GM23338 (cell line): ENCODE data around the gene ASB2. TPM values are rescaled to one million over a fixed set of nuclear protein-coding genes. Genes with fewer than 3 reads are reported as not detected.

ENCODE experiments used
- ATAC-seq: fragments of 200-7000 bp; cut with Tn5 transposase; 3 replicates; pipeline ENCODE4 v1.9.1; 2020
- DNase-seq: peaks from one replicate; pipeline ENCODE4 v3.0.0-alpha.2; 2015; ENCODE audit warnings: low spot score
- H2AFZ ChIP-seq: fragments of 200-600 bp; sonication (generic); 2 replicates; pipeline ENCODE4 v1.8.0; 2016; ENCODE audit warnings: antibody characterized with exemption, mild to moderate bottlenecking, moderate library complexity
- H3F3A ChIP-seq: fragments of 200-600 bp; sonication (generic); replicated peaks from 2 replicates; pipeline ENCODE4 v1.8.0; 2017; ENCODE audit warnings: antibody characterized with exemption, mixed run types, low read depth
- H3K27ac ChIP-seq: fragments of 200-600 bp; sonication (generic); 2 replicates; pipeline ENCODE4 v1.6.1; 2016; ENCODE audit warnings: low read depth
- H3K27me3 ChIP-seq: fragments of 200-600 bp; sonication (generic); 2 replicates; pipeline ENCODE4 v1.8.0; 2016; ENCODE audit warnings: mild to moderate bottlenecking, mixed run types, moderate library complexity; ENCODE audit not compliant: insufficient read depth
- H3K36me3 ChIP-seq: fragments of 200-600 bp; sonication (generic); 2 replicates; pipeline ENCODE4 v1.8.0; 2016; ENCODE audit warnings: mild to moderate bottlenecking; ENCODE audit not compliant: insufficient read depth
- H3K4me1 ChIP-seq: fragments of 200-600 bp; sonication (generic); 2 replicates; pipeline ENCODE4 v1.8.0; 2016; ENCODE audit warnings: mild to moderate bottlenecking, moderate library complexity; ENCODE audit not compliant: insufficient read depth
- H3K4me2 ChIP-seq: fragments of 200-600 bp; sonication (generic); 2 replicates; pipeline ENCODE4 v1.7.1; 2017; ENCODE audit warnings: mixed run types
- H3K4me3 ChIP-seq: fragments of 200-600 bp; sonication (generic); 2 replicates; pipeline ENCODE4 v1.6.1; 2016; ENCODE audit warnings: mixed run types
- H3K79me2 ChIP-seq: fragments of 200-600 bp; sonication (generic); replicated peaks from 2 replicates; pipeline ENCODE4 v1.8.0; 2017; ENCODE audit warnings: mild to moderate bottlenecking; ENCODE audit not compliant: insufficient read depth
- H3K9me2 ChIP-seq: fragments of 200-600 bp; sonication (generic); 2 replicates; pipeline ENCODE4 v1.8.0; 2017; ENCODE audit not compliant: insufficient read depth
- H4K20me1 ChIP-seq: fragments of 200-600 bp; sonication (generic); replicated peaks from 2 replicates; pipeline ENCODE4 v1.8.0; 2017; ENCODE audit warnings: mild to moderate bottlenecking; ENCODE audit not compliant: insufficient read depth
- H3K27ac Mint-ChIP-seq: 2 replicates; pipeline ENCODE4 v1.8.0; 2020; ENCODE audit warnings: inconsistent platforms, mild to moderate bottlenecking, moderate library complexity, mixed read lengths
- H3K27me3 Mint-ChIP-seq: 3 replicates; pipeline ENCODE4 v1.8.0; 2022; ENCODE audit warnings: low read depth, mild to moderate bottlenecking, moderate library complexity, mixed read lengths, inconsistent platforms; ENCODE audit not compliant: insufficient read depth, poor library complexity
- H3K36me3 Mint-ChIP-seq: 3 replicates; pipeline ENCODE4 v1.8.0; 2021; ENCODE audit warnings: low read depth, mild to moderate bottlenecking, inconsistent platforms, moderate library complexity, mixed read lengths
- H3K4me1 Mint-ChIP-seq: 3 replicates; pipeline ENCODE4 v1.8.0; 2020; ENCODE audit warnings: mild to moderate bottlenecking, inconsistent platforms, mixed read lengths
- H3K4me3 Mint-ChIP-seq: 3 replicates; pipeline ENCODE4 v1.8.0; 2021; ENCODE audit warnings: moderate library complexity, mild to moderate bottlenecking, inconsistent platforms, mixed read lengths
- H3K9me3 Mint-ChIP-seq: 3 replicates; pipeline ENCODE4 v1.8.0; 2020; ENCODE audit warnings: moderate library complexity, mild to moderate bottlenecking, inconsistent platforms, mixed read lengths
- EZH2phosphoT487 ChIP-seq: fragments of 200-600 bp; sonication (generic); IDR thresholded peaks from one replicate; pipeline ENCODE4 v1.8.1; 2018; ENCODE audit warnings: antibody characterized with exemption; ENCODE audit not compliant: unreplicated experiment
- JUNB ChIP-seq: IDR thresholded peaks from one replicate; pipeline ENCODE4 v1.6.1; 2016; ENCODE audit warnings: antibody characterized with exemption; ENCODE audit not compliant: unreplicated experiment
- NANOG ChIP-seq: IDR thresholded peaks from 2 replicates; pipeline ENCODE4 v1.6.1; 2016; ENCODE audit warnings: antibody characterized with exemption, borderline replicate concordance
- POLR2AphosphoS5 ChIP-seq: IDR thresholded peaks from 2 replicates; pipeline ENCODE4 v1.6.1; 2016; ENCODE audit warnings: antibody characterized with exemption, low read depth
- STAT1 ChIP-seq: IDR thresholded peaks from one replicate; pipeline ENCODE4 v1.6.1; 2016; ENCODE audit warnings: antibody characterized with exemption; ENCODE audit not compliant: unreplicated experiment
- ZNF114 ChIP-seq: fragments of 250-450 bp; sonication (Bioruptor Pico); IDR thresholded peaks from 2 replicates; pipeline ENCODE4 v1.5.0; 2020; ENCODE audit warnings: mild to moderate bottlenecking, moderate library complexity
- ZNF462 ChIP-seq: fragments of 250-450 bp; sonication (Bioruptor Pico); IDR thresholded peaks from 2 replicates; pipeline ENCODE4 v1.5.0; 2020; ENCODE audit warnings: mild to moderate bottlenecking, moderate library complexity
- polyA plus RNA-seq: library from polyadenylated mRNA; unstranded; fragments of >200 nt; fragmentation: Nextera tagmentation; extraction: Ambion mirVana; gene quantifications from 2 replicates; pipeline ENCODE4 v1.2.1, GENCODE V29; 2016
- total RNA-seq: library from RNA; depleted of rRNA; stranded (reverse); fragments of >200 nt; shearing (Covaris generic); gene quantifications from 2 replicates; pipeline ENCODE4 v1.2.3, GENCODE V29; 2014
- TF ChIP-seq, protein P1 (sequence below): IDR thresholded peaks from one replicate; pipeline ENCODE4 v1.6.1; 2018; ENCODE audit warnings: antibody characterized with exemption; ENCODE audit not compliant: unreplicated experiment
- TF ChIP-seq, protein P2 (sequence below): IDR thresholded peaks from 2 replicates; pipeline ENCODE4 v1.6.1; 2016; ENCODE audit warnings: antibody characterized with exemption
- TF ChIP-seq, protein P3 (sequence below), 2 experiments: fragments of 200-600 bp in 1 of 2; sonication (generic) in 1 of 2; conservative IDR thresholded peaks; 2 replicates each; pipeline versions ENCODE4 v1.5.1 to v1.6.1; 2016 to 2017; ENCODE audit warnings: antibody characterized with exemption in 2 of 2, low read depth in 2 of 2, mild to moderate bottlenecking in 2 of 2, moderate library complexity in 1 of 2

ASB2 gene
- total and polyA plus RNA-seq, 2 experiments from 2014 or later: 1.2 to 1.7 TPM

DNA sequence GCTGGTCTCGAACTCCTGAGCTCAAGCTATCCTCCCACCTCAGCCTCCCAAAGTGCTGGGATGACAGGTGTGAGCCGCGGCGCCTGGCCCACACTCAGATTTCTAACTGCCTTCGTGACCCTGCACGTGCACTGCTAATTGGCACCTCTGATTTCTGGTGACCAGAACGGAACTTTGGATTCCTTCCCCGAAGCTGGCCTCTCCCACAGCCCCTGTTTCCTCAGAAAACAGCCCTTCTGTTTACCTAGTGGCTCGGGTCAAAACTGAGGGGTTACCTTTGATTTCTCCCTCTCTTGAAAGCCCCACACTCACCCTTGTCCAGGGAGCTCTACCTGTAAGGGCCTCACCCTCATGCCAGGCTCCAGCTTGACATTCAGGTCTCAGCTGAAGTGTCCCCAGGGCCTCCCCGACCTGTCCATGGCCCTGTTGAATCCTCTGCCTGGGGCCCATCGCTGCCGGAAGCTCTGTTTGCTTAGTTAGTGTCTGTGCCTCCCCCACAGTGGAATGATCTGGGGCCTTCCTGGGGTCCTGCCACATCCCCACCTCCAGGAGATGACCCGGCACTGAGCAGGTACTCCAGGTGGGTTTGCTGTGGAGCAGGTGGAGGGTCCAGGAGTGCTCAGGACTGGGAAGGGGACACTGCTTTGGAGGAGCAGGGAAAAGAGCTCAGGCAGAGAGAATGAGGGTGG, 73.6 kb downstream of the ASB2 start:
- Mint-ChIP-seq H3K27ac (no peak overlapping the region), H3K4me3 (no peak overlapping the region), H3K4me1 (peaks cover 16% of the 10 kb centered on the region; the same call in 2 of the 3 replicates), H3K27me3 (peaks cover 5% of the 10 kb centered on the region), H3K9me3 (no peaks in the 10 kb centered on the region; the same call in 1 of the 3 replicates), H3K36me3 (no peaks in the 10 kb centered on the region)
- H3K4me3 ChIP-seq: no peak overlapping the region
- no peak overlapping the region; the same call in 1 of the 2 replicates for H2AFZ ChIP-seq
- H4K20me1 ChIP-seq: no peaks in the 10 kb centered on the region
- TF ChIP-seq ZNF114 (CRISPR knock-in tag) (no peak), ZNF462 (no peak), POLR2AphosphoS5 (no peak), NANOG (no peak), EZH2phosphoT487 (no peak), STAT1 (no peak), JUNB (no peak)
- TF ChIP-seq, protein P1, sequence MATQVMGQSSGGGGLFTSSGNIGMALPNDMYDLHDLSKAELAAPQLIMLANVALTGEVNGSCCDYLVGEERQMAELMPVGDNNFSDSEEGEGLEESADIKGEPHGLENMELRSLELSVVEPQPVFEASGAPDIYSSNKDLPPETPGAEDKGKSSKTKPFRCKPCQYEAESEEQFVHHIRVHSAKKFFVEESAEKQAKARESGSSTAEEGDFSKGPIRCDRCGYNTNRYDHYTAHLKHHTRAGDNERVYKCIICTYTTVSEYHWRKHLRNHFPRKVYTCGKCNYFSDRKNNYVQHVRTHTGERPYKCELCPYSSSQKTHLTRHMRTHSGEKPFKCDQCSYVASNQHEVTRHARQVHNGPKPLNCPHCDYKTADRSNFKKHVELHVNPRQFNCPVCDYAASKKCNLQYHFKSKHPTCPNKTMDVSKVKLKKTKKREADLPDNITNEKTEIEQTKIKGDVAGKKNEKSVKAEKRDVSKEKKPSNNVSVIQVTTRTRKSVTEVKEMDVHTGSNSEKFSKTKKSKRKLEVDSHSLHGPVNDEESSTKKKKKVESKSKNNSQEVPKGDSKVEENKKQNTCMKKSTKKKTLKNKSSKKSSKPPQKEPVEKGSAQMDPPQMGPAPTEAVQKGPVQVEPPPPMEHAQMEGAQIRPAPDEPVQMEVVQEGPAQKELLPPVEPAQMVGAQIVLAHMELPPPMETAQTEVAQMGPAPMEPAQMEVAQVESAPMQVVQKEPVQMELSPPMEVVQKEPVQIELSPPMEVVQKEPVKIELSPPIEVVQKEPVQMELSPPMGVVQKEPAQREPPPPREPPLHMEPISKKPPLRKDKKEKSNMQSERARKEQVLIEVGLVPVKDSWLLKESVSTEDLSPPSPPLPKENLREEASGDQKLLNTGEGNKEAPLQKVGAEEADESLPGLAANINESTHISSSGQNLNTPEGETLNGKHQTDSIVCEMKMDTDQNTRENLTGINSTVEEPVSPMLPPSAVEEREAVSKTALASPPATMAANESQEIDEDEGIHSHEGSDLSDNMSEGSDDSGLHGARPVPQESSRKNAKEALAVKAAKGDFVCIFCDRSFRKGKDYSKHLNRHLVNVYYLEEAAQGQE: no peak
- TF ChIP-seq, protein P2, sequence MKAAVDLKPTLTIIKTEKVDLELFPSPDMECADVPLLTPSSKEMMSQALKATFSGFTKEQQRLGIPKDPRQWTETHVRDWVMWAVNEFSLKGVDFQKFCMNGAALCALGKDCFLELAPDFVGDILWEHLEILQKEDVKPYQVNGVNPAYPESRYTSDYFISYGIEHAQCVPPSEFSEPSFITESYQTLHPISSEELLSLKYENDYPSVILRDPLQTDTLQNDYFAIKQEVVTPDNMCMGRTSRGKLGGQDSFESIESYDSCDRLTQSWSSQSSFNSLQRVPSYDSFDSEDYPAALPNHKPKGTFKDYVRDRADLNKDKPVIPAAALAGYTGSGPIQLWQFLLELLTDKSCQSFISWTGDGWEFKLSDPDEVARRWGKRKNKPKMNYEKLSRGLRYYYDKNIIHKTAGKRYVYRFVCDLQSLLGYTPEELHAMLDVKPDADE: no peak
- TF ChIP-seq, protein P3, sequence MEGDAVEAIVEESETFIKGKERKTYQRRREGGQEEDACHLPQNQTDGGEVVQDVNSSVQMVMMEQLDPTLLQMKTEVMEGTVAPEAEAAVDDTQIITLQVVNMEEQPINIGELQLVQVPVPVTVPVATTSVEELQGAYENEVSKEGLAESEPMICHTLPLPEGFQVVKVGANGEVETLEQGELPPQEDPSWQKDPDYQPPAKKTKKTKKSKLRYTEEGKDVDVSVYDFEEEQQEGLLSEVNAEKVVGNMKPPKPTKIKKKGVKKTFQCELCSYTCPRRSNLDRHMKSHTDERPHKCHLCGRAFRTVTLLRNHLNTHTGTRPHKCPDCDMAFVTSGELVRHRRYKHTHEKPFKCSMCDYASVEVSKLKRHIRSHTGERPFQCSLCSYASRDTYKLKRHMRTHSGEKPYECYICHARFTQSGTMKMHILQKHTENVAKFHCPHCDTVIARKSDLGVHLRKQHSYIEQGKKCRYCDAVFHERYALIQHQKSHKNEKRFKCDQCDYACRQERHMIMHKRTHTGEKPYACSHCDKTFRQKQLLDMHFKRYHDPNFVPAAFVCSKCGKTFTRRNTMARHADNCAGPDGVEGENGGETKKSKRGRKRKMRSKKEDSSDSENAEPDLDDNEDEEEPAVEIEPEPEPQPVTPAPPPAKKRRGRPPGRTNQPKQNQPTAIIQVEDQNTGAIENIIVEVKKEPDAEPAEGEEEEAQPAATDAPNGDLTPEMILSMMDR (conservative IDR thresholded peaks at IDR 0.05; ENCODE audit: low read depth in 2 of 2): no peak
- no peaks in the 10 kb centered on the region for H3K36me3 ChIP-seq
- H3K79me2 ChIP-seq: no peaks in the 10 kb centered on the region
- DNase-seq (no peak), ATAC-seq (no peak)
- no peak overlapping the region for H3K4me2 ChIP-seq
- no peak overlapping the region for H3K27ac ChIP-seq
- no peaks in the 10 kb centered on the region for H3K9me2 ChIP-seq
- no peaks in the 10 kb centered on the region; the same call in 1 of the 2 replicates for H3K4me1 ChIP-seq
- H3K27me3 ChIP-seq: no peaks in the 10 kb centered on the region
- no peaks in the 10 kb centered on the region for H3F3A ChIP-seq
